Limb (tissue), 2 donors: ENCODE results near the gene RSKR.
A peak's percentile ranks its signal among the peaks of the same experiment; 100 is the strongest.
"Not testable (repeated sequence)": the region's sequence is repeated elsewhere in the genome, so short reads cannot be mapped to it uniquely, and the experiment has no call there.

ENCODE experiments used
- DNase-seq, 2 donors: peaks; one replicate each; pipeline ENCODE4 v3.0.0-alpha.2; 2016; ENCODE audit errors: extremely low spot score in 2 of 2

RSKR gene

GRCh38 chr17:28613931-28614381 lies at the start of gene RSKR:
TSS of gene RSKR (minus strand) at chr17:28614185. CDS start at chr17:28614161, 24 bp downstream.
- no peak for DNase-seq

- DNase-seq: no peak
These were observed 49.7 kb upstream of the RSKR start for GRCh38 chr17:28663723-28664122.

GRCh38 chr17:28662527-28662829 lies 48.5 kb upstream of the RSKR start:
- no peak for DNase-seq

- DNase-seq: peak; percentile 95 to 97
These were observed 47.9 kb upstream of the RSKR start, which contains the start of the genes SDF2 and SUPT6H for GRCh38 chr17:28661635-28662526. TSS of gene SDF2 (minus strand) at chr17:28661906. CDS start at chr17:28661876, 30 bp downstream. TSS of gene SUPT6H (plus strand) at chr17:28662205. CDS start at chr17:28673402, 11,197 bp downstream.

GRCh38 chr17:28659497-28659881 lies 45.5 kb upstream of the RSKR start:
- DNase-seq: not testable (repeated sequence)

GRCh38 chr17:28658766-28659496 lies 44.9 kb upstream of the RSKR start:
- DNase-seq: not testable (repeated sequence)

GRCh38 chr17:28658342-28658741 lies 44.4 kb upstream of the RSKR start:
- not testable (repeated sequence) for DNase-seq

- DNase-seq: no peak
These were observed 43.8 kb upstream of the RSKR start for GRCh38 chr17:28657756-28658155.

- DNase-seq: no peak
These were observed 41.2 kb upstream of the RSKR start for GRCh38 chr17:28655160-28655559.

- no peak for DNase-seq
These were observed 34.7 kb upstream of the RSKR start for GRCh38 chr17:28648698-28649097.

GRCh38 chr17:28646039-28646754 lies 32.2 kb upstream of the RSKR start:
- no peak for DNase-seq

- no peak for DNase-seq
These were observed 31.6 kb upstream of the RSKR start for GRCh38 chr17:28645576-28645939.

- peak; percentile 97 to 98 for DNase-seq
These were observed 31.0 kb upstream of the RSKR start, which contains the start of gene BLTP2 for GRCh38 chr17:28644787-28645575. TSS of gene BLTP2 (minus strand) at chr17:28645158. CDS start at chr17:28645056, 102 bp downstream.

- DNase-seq: peak in 1 of 2 donors; percentile 38
These were observed 30.2 kb upstream of the RSKR start for GRCh38 chr17:28643983-28644786.

GRCh38 chr17:28641579-28641978 lies 27.6 kb upstream of the RSKR start:
- DNase-seq: no peak

- DNase-seq: no peak
These were observed 21.5 kb upstream of the RSKR start for GRCh38 chr17:28635506-28635905.

GRCh38 chr17:28634206-28634865 lies 20.4 kb upstream of the RSKR start:
- no peak for DNase-seq

- no peak for DNase-seq
These were observed 12.8 kb upstream of the RSKR start for GRCh38 chr17:28626818-28627217.

GRCh38 chr17:28624148-28624547 lies 10.2 kb upstream of the RSKR start:
- no peak for DNase-seq
